DOHH2 (cell line): Measurements from ENCODE around the gene COL25A1.

Experiments
- CTCF ChIP-seq: fragments of 200-600 bp; sonication (generic); IDR thresholded peaks from one replicate; pipeline ENCODE4 v1.5.1; 2014; ENCODE audit warnings: antibody characterized with exemption, mild to moderate bottlenecking, low read depth, low read length; ENCODE audit not compliant: poor library complexity, severe bottlenecking
- EZH2phosphoT487 ChIP-seq: fragments of 200-600 bp; sonication (generic); IDR thresholded peaks from 2 replicates; pipeline ENCODE4 v1.6.1; 2017; ENCODE audit warnings: borderline replicate concordance, mild to moderate bottlenecking, antibody characterized with exemption, low read length, moderate library complexity, mixed read lengths

DNA sequence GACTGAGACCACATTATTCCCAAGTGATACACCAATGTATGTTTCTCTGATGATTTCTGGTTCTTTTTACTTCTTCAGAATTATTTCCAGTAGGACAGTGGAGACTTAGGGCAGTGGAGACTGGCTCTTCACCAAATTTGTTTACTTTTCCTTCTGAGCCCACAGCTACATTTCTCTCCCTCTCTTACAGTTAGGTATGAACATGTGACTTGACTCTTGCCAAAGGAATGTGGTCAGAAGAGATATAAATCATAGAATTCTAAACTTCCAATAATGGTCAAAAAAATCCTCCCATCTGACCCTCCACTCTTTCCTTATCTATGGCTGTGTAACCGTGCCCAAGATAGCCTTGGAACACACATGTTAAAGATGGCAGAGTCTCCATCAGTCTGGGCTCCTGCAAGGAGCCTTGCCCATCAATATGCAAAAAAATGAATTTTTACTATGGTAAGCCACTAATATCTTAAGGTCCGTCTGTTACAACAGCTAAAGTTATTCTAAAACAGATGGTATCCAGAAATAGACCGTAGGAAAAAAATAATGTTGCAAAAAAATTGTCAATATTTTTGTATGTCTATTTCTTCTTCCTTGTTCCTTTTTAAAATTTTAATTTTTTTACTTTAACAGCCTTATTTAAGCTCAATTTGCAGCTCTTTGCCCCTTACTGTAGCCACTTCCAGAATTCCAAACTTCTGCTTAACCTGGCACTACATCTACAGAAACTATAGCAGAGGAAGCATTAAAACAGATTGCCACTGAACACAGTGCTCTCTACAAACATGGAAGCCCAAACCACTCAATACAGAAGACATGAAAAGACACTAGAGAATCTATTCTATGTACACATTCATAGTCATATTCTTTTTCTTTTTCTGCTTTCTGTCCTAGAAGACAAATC lies 260.7 kb downstream of the COL25A1 start:
- TF ChIP-seq CTCF (no peak), EZH2phosphoT487 (no peak)
